ENCODE data around the gene EAF1. TPM values are rescaled to one million over a fixed set of nuclear protein-coding genes. Genes with fewer than 3 reads are reported as not detected.

The EAF1 gene
- total and polyA plus RNA-seq, 2 experiments from 2014 or later: 9.4 to 45.4 TPM

DNA sequence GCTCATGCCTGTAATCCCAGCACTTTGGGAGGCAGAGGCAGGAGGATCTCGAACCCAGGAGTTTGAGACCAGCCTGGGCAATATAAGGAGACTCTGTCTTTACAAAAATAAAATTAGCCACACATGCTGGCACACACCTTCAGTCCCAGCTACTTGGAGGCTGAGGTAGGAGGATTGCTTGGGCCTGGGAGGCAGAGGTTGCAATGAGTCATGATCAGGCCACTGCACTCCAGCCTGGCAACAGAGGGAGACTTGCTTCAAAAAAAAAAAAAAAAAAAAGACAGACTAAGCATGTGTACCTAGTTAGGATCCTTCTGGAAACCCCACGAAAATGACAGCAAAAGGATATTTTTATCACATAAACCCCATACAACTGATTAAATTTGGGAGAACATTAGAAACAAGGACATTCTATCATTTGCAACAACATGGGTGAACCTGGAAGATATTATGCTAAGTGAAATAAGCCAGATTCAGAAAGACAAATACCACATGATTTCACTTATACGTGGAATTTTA, 44.9 kb upstream of the EAF1 start:
- Histone ChIP-seq H3K9me2 (ENCODE audit: insufficient read depth) (no peaks in the 10 kb centered on the region), H3K36me3 (ENCODE audit: insufficient read depth) (no peaks in the 10 kb centered on the region), H3K4me1 (ENCODE audit: insufficient read depth) (no peaks in the 10 kb centered on the region; the same call in 1 of the 2 replicates), H3K4me2 (no peak overlapping the region), H3K4me3 (no peak overlapping the region), H2AFZ (no peak overlapping the region), H3K27ac (ENCODE audit: low read depth) (no peak overlapping the region), H4K20me1 (replicated peaks; ENCODE audit: insufficient read depth) (no peaks in the 10 kb centered on the region), H3K79me2 (replicated peaks; ENCODE audit: insufficient read depth) (no peaks in the 10 kb centered on the region), H3F3A (replicated peaks; ENCODE audit: low read depth) (no peaks in the 10 kb centered on the region), H3K27me3 (ENCODE audit: insufficient read depth) (no peaks in the 10 kb centered on the region)
- H3K4me3 Mint-ChIP-seq: no peak overlapping the region
- DNase-seq (ENCODE audit: low spot score): no peak
- H3K4me1 Mint-ChIP-seq: peaks cover 5% of the 10 kb centered on the region; the same call in 2 of the 3 replicates
- no peak for TF ChIP-seq JUNB (IDR thresholded peaks at IDR 0.05; ENCODE audit: unreplicated experiment)
- no peak for TF ChIP-seq EZH2 (IDR thresholded peaks at IDR 0.05; ENCODE audit: low read depth, unreplicated experiment)
- no peak for TF ChIP-seq ZNF331 (CRISPR knock-in tag; IDR thresholded peaks at IDR 0.05; ENCODE audit: low read depth)
- TF ChIP-seq, protein P1, sequence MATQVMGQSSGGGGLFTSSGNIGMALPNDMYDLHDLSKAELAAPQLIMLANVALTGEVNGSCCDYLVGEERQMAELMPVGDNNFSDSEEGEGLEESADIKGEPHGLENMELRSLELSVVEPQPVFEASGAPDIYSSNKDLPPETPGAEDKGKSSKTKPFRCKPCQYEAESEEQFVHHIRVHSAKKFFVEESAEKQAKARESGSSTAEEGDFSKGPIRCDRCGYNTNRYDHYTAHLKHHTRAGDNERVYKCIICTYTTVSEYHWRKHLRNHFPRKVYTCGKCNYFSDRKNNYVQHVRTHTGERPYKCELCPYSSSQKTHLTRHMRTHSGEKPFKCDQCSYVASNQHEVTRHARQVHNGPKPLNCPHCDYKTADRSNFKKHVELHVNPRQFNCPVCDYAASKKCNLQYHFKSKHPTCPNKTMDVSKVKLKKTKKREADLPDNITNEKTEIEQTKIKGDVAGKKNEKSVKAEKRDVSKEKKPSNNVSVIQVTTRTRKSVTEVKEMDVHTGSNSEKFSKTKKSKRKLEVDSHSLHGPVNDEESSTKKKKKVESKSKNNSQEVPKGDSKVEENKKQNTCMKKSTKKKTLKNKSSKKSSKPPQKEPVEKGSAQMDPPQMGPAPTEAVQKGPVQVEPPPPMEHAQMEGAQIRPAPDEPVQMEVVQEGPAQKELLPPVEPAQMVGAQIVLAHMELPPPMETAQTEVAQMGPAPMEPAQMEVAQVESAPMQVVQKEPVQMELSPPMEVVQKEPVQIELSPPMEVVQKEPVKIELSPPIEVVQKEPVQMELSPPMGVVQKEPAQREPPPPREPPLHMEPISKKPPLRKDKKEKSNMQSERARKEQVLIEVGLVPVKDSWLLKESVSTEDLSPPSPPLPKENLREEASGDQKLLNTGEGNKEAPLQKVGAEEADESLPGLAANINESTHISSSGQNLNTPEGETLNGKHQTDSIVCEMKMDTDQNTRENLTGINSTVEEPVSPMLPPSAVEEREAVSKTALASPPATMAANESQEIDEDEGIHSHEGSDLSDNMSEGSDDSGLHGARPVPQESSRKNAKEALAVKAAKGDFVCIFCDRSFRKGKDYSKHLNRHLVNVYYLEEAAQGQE (IDR thresholded peaks at IDR 0.05; ENCODE audit: unreplicated experiment): no peak
- TF ChIP-seq, protein P2, sequence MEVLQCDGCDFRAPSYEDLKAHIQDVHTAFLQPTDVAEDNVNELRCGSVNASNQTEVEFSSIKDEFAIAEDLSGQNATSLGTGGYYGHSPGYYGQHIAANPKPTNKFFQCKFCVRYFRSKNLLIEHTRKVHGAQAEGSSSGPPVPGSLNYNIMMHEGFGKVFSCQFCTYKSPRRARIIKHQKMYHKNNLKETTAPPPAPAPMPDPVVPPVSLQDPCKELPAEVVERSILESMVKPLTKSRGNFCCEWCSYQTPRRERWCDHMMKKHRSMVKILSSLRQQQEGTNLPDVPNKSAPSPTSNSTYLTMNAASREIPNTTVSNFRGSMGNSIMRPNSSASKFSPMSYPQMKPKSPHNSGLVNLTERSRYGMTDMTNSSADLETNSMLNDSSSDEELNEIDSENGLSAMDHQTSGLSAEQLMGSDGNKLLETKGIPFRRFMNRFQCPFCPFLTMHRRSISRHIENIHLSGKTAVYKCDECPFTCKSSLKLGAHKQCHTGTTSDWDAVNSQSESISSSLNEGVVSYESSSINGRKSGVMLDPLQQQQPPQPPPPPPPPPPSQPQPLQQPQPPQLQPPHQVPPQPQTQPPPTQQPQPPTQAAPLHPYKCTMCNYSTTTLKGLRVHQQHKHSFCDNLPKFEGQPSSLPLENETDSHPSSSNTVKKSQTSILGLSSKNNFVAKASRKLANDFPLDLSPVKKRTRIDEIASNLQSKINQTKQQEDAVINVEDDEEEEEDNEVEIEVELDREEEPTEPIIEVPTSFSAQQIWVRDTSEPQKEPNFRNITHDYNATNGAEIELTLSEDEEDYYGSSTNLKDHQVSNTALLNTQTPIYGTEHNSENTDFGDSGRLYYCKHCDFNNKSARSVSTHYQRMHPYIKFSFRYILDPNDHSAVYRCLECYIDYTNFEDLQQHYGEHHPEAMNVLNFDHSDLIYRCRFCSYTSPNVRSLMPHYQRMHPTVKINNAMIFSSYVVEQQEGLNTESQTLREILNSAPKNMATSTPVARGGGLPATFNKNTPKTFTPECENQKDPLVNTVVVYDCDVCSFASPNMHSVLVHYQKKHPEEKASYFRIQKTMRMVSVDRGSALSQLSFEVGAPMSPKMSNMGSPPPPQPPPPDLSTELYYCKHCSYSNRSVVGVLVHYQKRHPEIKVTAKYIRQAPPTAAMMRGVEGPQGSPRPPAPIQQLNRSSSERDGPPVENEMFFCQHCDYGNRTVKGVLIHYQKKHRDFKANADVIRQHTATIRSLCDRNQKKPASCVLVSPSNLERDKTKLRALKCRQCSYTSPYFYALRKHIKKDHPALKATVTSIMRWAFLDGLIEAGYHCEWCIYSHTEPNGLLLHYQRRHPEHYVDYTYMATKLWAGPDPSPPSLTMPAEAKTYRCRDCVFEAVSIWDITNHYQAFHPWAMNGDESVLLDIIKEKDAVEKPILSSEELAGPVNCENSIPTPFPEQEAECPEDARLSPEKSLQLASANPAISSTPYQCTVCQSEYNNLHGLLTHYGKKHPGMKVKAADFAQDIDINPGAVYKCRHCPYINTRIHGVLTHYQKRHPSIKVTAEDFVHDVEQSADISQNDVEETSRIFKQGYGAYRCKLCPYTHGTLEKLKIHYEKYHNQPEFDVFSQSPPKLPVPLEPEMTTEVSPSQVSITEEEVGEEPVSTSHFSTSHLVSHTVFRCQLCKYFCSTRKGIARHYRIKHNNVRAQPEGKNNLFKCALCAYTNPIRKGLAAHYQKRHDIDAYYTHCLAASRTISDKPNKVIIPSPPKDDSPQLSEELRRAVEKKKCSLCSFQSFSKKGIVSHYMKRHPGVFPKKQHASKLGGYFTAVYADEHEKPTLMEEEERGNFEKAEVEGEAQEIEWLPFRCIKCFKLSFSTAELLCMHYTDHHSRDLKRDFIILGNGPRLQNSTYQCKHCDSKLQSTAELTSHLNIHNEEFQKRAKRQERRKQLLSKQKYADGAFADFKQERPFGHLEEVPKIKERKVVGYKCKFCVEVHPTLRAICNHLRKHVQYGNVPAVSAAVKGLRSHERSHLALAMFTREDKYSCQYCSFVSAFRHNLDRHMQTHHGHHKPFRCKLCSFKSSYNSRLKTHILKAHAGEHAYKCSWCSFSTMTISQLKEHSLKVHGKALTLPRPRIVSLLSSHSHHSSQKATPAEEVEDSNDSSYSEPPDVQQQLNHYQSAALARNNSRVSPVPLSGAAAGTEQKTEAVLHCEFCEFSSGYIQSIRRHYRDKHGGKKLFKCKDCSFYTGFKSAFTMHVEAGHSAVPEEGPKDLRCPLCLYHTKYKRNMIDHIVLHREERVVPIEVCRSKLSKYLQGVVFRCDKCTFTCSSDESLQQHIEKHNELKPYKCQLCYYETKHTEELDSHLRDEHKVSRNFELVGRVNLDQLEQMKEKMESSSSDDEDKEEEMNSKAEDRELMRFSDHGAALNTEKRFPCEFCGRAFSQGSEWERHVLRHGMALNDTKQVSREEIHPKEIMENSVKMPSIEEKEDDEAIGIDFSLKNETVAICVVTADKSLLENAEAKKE (CRISPR knock-in tag; IDR thresholded peaks at IDR 0.05): no peak
- no peak for TF ChIP-seq STAT1 (IDR thresholded peaks at IDR 0.05; ENCODE audit: unreplicated experiment)
- no peak for TF ChIP-seq EZH2phosphoT487 (IDR thresholded peaks at IDR 0.05; ENCODE audit: unreplicated experiment)
- TF ChIP-seq ZNF114 (CRISPR knock-in tag; IDR thresholded peaks at IDR 0.05): no peak
- no peak for TF ChIP-seq CREB1 (CRISPR knock-in tag; IDR thresholded peaks at IDR 0.05; ENCODE audit: low read depth)
- TF ChIP-seq POLR2AphosphoS5 (IDR thresholded peaks at IDR 0.05; ENCODE audit: low read depth): no peak
- H3K27me3 Mint-ChIP-seq (ENCODE audit: insufficient read depth, low read depth, poor library complexity): peaks cover 4% of the 10 kb centered on the region
- peaks cover 23% of the 10 kb centered on the region for H3K9me3 Mint-ChIP-seq
- no peak overlapping the region for H3K27ac Mint-ChIP-seq
- ATAC-seq: no peak
- 0 out of 3 replicates have a peak, but pooled peaks cover 3% of the 10 kb centered on the region for H3K36me3 Mint-ChIP-seq (ENCODE audit: low read depth)
